ENCODE results near the gene SLC22A16.

The SLC22A16 gene

DNA sequence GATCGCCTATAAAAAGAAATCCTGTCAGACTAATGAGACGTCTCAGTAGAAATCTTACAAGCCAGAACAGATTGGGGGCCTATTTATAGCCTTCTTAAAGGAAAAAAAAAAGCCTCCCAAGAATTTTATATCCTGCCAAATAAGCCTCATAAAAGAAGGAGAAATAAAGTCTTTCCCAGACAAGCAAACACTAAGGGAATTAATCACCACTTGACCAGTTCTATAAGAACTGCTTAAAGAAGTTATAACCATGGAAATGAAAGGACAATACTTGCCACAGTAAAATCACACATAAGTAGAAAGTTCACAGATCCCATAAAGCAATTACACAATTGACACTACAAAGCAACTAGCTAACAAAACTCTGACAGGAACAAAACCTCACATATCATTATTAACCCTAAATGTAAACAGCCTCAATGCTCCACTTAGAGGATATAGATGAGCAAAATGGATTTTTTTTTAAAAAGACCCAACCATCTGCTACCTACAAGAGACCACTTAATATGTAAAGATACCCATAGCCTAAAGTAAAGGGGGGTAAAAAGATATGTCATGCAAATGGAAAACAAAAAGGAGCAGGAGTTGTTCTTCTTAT lies 13.4 kb downstream of the SLC22A16 start:
- H3K27me3 ChIP-seq (replicated peaks; ENCODE audit: insufficient read depth, low read length) = no peaks in the 10 kb centered on the region
- TF ChIP-seq EZH2 (optimal IDR thresholded peaks at IDR 0.05; ENCODE audit: low read depth, low read length) = no peak
- no peaks in the 10 kb centered on the region for H4K20me1 ChIP-seq (ENCODE audit: insufficient read depth, low read length)
- no peak overlapping the region for H3K4me3 ChIP-seq (ENCODE audit: low read length)
- H2AFZ ChIP-seq (ENCODE audit: low read length) = no peak overlapping the region
- DNase-seq = no peak
- no peaks in the 10 kb centered on the region for H3F3A ChIP-seq (ENCODE audit: insufficient read depth, low read length)
- no peaks in the 10 kb centered on the region for H3K79me2 ChIP-seq (ENCODE audit: low read length)
- H3K9me3 ChIP-seq (replicated peaks; ENCODE audit: insufficient read depth, low read length) = no peaks in the 10 kb centered on the region
- no peak overlapping the region for H3K27ac ChIP-seq (ENCODE audit: low read length)
- H3K36me3 ChIP-seq (replicated peaks; ENCODE audit: insufficient read depth, low read length) = no peaks in the 10 kb centered on the region
- no peaks in the 10 kb centered on the region for H3K4me1 ChIP-seq (ENCODE audit: low read length)
- no peak overlapping the region for H3K9ac ChIP-seq (ENCODE audit: low read length)
- H3K9me2 ChIP-seq (replicated peaks; ENCODE audit: insufficient read depth, low read length) = no peaks in the 10 kb centered on the region
- H3K4me2 ChIP-seq (ENCODE audit: low read depth, low read length) = no peak overlapping the region

DNA sequence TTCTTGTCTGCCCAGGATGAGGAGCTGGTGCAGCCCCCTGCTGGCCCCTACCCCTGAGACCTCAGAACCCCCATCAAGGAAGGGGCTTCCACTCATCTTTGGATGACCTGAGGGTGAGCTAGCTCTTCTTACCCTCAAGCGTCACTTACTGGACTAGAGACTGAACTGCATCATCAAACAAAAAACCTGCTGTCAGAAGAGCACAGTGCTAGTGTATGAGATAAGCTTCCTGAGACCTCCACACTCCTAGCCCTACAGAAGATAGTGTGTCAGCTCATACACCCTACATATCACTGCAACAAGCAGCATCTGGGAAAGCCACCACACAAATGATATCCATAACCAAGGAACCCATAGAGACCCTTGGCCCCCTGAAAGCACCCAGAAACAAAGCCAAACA lies 15.0 kb downstream of the SLC22A16 start:
- Histone ChIP-seq H3K4me1 (ENCODE audit: low read length) (no peaks in the 10 kb centered on the region), H3K4me3 (ENCODE audit: low read length) (no peak overlapping the region), H3K36me3 (replicated peaks; ENCODE audit: insufficient read depth, low read length) (no peaks in the 10 kb centered on the region), H3K27me3 (replicated peaks; ENCODE audit: insufficient read depth, low read length) (no peaks in the 10 kb centered on the region), H3F3A (ENCODE audit: insufficient read depth, low read length) (no peaks in the 10 kb centered on the region), H3K9ac (ENCODE audit: low read length) (no peak overlapping the region), H3K79me2 (ENCODE audit: low read length) (no peaks in the 10 kb centered on the region), H3K9me3 (replicated peaks; ENCODE audit: insufficient read depth, low read length) (no peaks in the 10 kb centered on the region), H3K9me2 (replicated peaks; ENCODE audit: insufficient read depth, low read length) (no peaks in the 10 kb centered on the region), H3K4me2 (ENCODE audit: low read depth, low read length) (no peak overlapping the region), H3K27ac (ENCODE audit: low read length) (no peak overlapping the region), H2AFZ (ENCODE audit: low read length) (no peak overlapping the region), H4K20me1 (ENCODE audit: insufficient read depth, low read length) (no peaks in the 10 kb centered on the region)
- TF ChIP-seq, protein P1, sequence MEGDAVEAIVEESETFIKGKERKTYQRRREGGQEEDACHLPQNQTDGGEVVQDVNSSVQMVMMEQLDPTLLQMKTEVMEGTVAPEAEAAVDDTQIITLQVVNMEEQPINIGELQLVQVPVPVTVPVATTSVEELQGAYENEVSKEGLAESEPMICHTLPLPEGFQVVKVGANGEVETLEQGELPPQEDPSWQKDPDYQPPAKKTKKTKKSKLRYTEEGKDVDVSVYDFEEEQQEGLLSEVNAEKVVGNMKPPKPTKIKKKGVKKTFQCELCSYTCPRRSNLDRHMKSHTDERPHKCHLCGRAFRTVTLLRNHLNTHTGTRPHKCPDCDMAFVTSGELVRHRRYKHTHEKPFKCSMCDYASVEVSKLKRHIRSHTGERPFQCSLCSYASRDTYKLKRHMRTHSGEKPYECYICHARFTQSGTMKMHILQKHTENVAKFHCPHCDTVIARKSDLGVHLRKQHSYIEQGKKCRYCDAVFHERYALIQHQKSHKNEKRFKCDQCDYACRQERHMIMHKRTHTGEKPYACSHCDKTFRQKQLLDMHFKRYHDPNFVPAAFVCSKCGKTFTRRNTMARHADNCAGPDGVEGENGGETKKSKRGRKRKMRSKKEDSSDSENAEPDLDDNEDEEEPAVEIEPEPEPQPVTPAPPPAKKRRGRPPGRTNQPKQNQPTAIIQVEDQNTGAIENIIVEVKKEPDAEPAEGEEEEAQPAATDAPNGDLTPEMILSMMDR (IDR thresholded peaks at IDR 0.05; ENCODE audit: low read length) = no peak
- TF ChIP-seq EZH2phosphoT487 (IDR thresholded peaks at IDR 0.05; ENCODE audit: low read length) (no peak), EZH2 (optimal IDR thresholded peaks at IDR 0.05; ENCODE audit: low read depth, low read length) (no peak)
- DNase-seq = no peak

- no peak for DNase-seq
- H3K36me3 ChIP-seq (replicated peaks; ENCODE audit: insufficient read depth, low read length) = no peaks in the 10 kb centered on the region
- no peaks in the 10 kb centered on the region for H3K79me2 ChIP-seq (ENCODE audit: low read length)
- no peak overlapping the region for H2AFZ ChIP-seq (ENCODE audit: low read length)
- H3K9ac ChIP-seq (ENCODE audit: low read length) = no peak overlapping the region
- no peaks in the 10 kb centered on the region for H3K9me3 ChIP-seq (replicated peaks; ENCODE audit: insufficient read depth, low read length)
- H3K9me2 ChIP-seq (replicated peaks; ENCODE audit: insufficient read depth, low read length) = no peaks in the 10 kb centered on the region
- TF ChIP-seq, protein P1 (IDR thresholded peaks at IDR 0.05; ENCODE audit: low read length) = no peak
- no peak for TF ChIP-seq EZH2 (optimal IDR thresholded peaks at IDR 0.05; ENCODE audit: low read depth, low read length)
- TF ChIP-seq EZH2phosphoT487 (IDR thresholded peaks at IDR 0.05; ENCODE audit: low read length) = no peak
- H3K4me1 ChIP-seq (ENCODE audit: low read length) = no peaks in the 10 kb centered on the region
- H3K4me3 ChIP-seq (ENCODE audit: low read length) = no peak overlapping the region
- no peak overlapping the region for H3K27ac ChIP-seq (ENCODE audit: low read length)
- H3F3A ChIP-seq (ENCODE audit: insufficient read depth, low read length) = no peaks in the 10 kb centered on the region
- H4K20me1 ChIP-seq (ENCODE audit: insufficient read depth, low read length) = no peaks in the 10 kb centered on the region
- H3K27me3 ChIP-seq (replicated peaks; ENCODE audit: insufficient read depth, low read length) = no peaks in the 10 kb centered on the region
- no peak overlapping the region for H3K4me2 ChIP-seq (ENCODE audit: low read depth, low read length)
Measured at GRCh38 chr6:110459137-110459536, 17.3 kb downstream of the SLC22A16 start.

GRCh38 chr6:110458476-110458875 lies 17.9 kb downstream of the SLC22A16 start:
- Histone ChIP-seq H2AFZ (ENCODE audit: low read length) (no peak overlapping the region), H3K9ac (ENCODE audit: low read length) (no peak overlapping the region), H3K4me3 (ENCODE audit: low read length) (no peak overlapping the region), H3K27me3 (replicated peaks; ENCODE audit: insufficient read depth, low read length) (no peaks in the 10 kb centered on the region), H3K4me2 (ENCODE audit: low read depth, low read length) (no peak overlapping the region), H3K4me1 (ENCODE audit: low read length) (no peaks in the 10 kb centered on the region), H3K36me3 (replicated peaks; ENCODE audit: insufficient read depth, low read length) (no peaks in the 10 kb centered on the region), H4K20me1 (ENCODE audit: insufficient read depth, low read length) (no peaks in the 10 kb centered on the region), H3K27ac (ENCODE audit: low read length) (no peak overlapping the region), H3K9me2 (replicated peaks; ENCODE audit: insufficient read depth, low read length) (no peaks in the 10 kb centered on the region), H3K9me3 (replicated peaks; ENCODE audit: insufficient read depth, low read length) (no peaks in the 10 kb centered on the region), H3F3A (ENCODE audit: insufficient read depth, low read length) (no peaks in the 10 kb centered on the region), H3K79me2 (ENCODE audit: low read length) (no peaks in the 10 kb centered on the region)
- TF ChIP-seq, protein P1 (IDR thresholded peaks at IDR 0.05; ENCODE audit: low read length) = no peak
- TF ChIP-seq EZH2 (optimal IDR thresholded peaks at IDR 0.05; ENCODE audit: low read depth, low read length) (no peak), EZH2phosphoT487 (IDR thresholded peaks at IDR 0.05; ENCODE audit: low read length) (no peak)
- DNase-seq = no peak
